Hematopoietic multipotent progenitor cell treated with erythropoietin and hydrocortisone succinate and interleukin-3 and kit ligand, for 6 days (in vitro differentiated cells): ENCODE results near the gene SPRYD4.
A peak's percentile ranks its signal among the peaks of the same experiment; 100 is the strongest.
"Not testable (repeated sequence)": the region's sequence is repeated elsewhere in the genome, so short reads cannot be mapped to it uniquely, and the experiment has no call there.

Source experiments
- DNase-seq: peaks from one replicate; pipeline ENCODE4 v3.0.0-alpha.2; 2015

Gene SPRYD4

GRCh38 chr12:56477521-56478225 lies 9.3 kb downstream of the SPRYD4 start:
- DNase-seq, result no peak

- DNase-seq, result no peak
Measured at GRCh38 chr12:56479625-56480024, 11.2 kb downstream of the SPRYD4 start.

GRCh38 chr12:56484566-56484965 lies 16.2 kb downstream of the SPRYD4 start:
- DNase-seq, result no peak

GRCh38 chr12:56486694-56487093 lies 18.3 kb downstream of the SPRYD4 start:
- no peak for DNase-seq

- DNase-seq, result peak; percentile 29
Measured at GRCh38 chr12:56487448-56488040, 19.2 kb downstream of the SPRYD4 start.

- DNase-seq, result peak; percentile 72
Measured at GRCh38 chr12:56488041-56488955, 19.9 kb downstream of the SPRYD4 start, which contains the start of gene GLS2. GLS2 (minus strand) TSS chr12:56488161; CDS start chr12:56488118, 43 bp downstream.

- no peak for DNase-seq
Measured at GRCh38 chr12:56490360-56490759, 22.0 kb downstream of the SPRYD4 start.

- not testable (repeated sequence) for DNase-seq
Measured at GRCh38 chr12:56493409-56494105, 25.2 kb downstream of the SPRYD4 start.

- not testable (repeated sequence) for DNase-seq
Measured at GRCh38 chr12:56494106-56494415, 25.7 kb downstream of the SPRYD4 start.

- DNase-seq, result not testable (repeated sequence)
Measured at GRCh38 chr12:56494481-56494880, 26.1 kb downstream of the SPRYD4 start.

- DNase-seq, result peak; percentile 51
Measured at GRCh38 chr12:56496704-56497103, 28.3 kb downstream of the SPRYD4 start.

- DNase-seq, result not testable (repeated sequence)
Measured at GRCh38 chr12:56498126-56498902, 29.9 kb downstream of the SPRYD4 start.

GRCh38 chr12:56499452-56499851 lies 31.1 kb downstream of the SPRYD4 start:
- DNase-seq, result not testable (repeated sequence)

- DNase-seq, result not testable (repeated sequence)
Measured at GRCh38 chr12:56499879-56500278, 31.5 kb downstream of the SPRYD4 start.

GRCh38 chr12:56510786-56511185 lies 42.4 kb downstream of the SPRYD4 start:
- no peak for DNase-seq

- DNase-seq, result not testable (repeated sequence)
Measured at GRCh38 chr12:56514014-56514318, 45.6 kb downstream of the SPRYD4 start.

- no peak for DNase-seq
Measured at GRCh38 chr12:56517854-56518253, 49.5 kb downstream of the SPRYD4 start.

- DNase-seq, result no peak
Measured at GRCh38 chr12:56518570-56518969, 50.2 kb downstream of the SPRYD4 start.

GRCh38 chr12:56520048-56520447 lies 51.7 kb downstream of the SPRYD4 start:
- no peak for DNase-seq

GRCh38 chr12:56520506-56520905 lies 52.1 kb downstream of the SPRYD4 start:
- DNase-seq, result no peak

- DNase-seq, result no peak
Measured at GRCh38 chr12:56521209-56521589, 52.8 kb downstream of the SPRYD4 start.
